Measurements from ENCODE around the gene URB2. TPM values are rescaled to one million over a fixed set of nuclear protein-coding genes. Genes with fewer than 3 reads are reported as not detected.

Gene URB2
- polyA plus RNA-seq, 4 donors = 7.2 to 8.2 (median 7.8) TPM

DNA sequence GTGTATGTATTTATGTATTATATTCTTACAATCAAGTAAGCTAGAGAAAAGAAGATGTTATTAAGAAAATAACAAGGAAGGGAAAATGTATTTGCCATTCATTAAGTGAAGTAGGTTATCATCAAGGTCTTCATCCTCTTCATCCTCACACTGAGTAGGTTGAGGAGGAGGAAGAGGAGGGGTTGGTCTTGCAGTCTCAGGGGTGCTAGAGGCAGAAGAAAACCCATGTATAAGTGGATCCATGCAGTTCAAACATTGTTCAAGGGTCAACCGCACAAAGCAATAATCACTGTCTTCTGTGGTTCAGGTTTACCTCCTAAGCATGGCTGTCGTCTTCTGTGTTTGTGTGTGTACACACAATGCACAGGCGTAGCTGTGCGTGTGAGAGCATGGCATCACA, 16.9 kb downstream of the URB2 start:
- no peak for DNase-seq (ENCODE audit: low read depth in 4 of 4, low spot score in 2 of 4)

GRCh38 chr1:229643996-229644745, 18.1 kb downstream of the URB2 start:
- no peak for DNase-seq (ENCODE audit: low read depth in 4 of 4, low spot score in 2 of 4)

GRCh38 chr1:229645324-229645993, 19.4 kb downstream of the URB2 start:
- no peak for DNase-seq (ENCODE audit: low read depth in 4 of 4, low spot score in 2 of 4)

DNA sequence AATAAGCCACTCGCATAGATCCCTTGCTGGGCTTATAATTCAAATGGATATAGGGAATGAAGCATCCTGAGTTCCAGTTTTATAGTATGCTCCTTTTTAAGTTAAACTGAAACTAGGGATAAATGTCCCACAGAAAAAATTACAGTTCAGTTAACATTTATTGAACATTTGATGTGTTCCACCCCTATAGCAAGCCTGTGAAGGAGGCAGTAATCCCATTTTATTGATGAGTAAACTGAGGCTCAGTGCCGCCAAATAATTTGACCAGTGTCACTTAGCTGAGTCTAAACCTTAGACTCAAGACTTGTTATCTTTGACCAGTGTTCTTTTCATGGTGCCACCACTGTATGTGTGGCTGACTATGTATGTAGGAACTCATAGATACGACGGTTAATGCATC, 22.4 kb downstream of the URB2 start:
- DNase-seq (ENCODE audit: low read depth in 4 of 4, low spot score in 2 of 4) = no peak

DNA sequence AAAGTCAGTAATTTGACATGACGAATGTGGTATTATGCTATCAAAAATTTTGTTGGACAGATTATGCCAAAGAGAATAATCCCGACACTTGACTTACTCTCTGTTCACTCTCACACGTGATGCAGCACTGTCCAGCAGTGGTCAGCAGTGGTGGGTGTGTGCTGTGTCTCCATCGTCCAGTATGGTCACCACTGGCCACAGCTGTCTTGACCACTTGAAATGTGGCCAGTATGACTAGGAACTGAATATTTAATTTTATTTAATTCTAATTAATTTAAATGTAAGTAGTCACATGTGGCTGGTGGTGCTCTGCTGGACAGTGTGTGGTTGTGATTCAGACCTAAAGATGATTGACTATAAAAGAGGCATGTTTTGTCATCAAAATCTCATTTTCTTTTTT, 24.0 kb downstream of the URB2 start:
- DNase-seq (ENCODE audit: low read depth in 4 of 4, low spot score in 2 of 4) = no peak

- no peak for DNase-seq (ENCODE audit: low read depth in 4 of 4, low spot score in 2 of 4)
Measured at GRCh38 chr1:229651546-229651945, 25.5 kb downstream of the URB2 start.

GRCh38 chr1:229653420-229653819, 27.4 kb downstream of the URB2 start:
- no peak for DNase-seq (ENCODE audit: low read depth in 4 of 4, low spot score in 2 of 4)

DNA sequence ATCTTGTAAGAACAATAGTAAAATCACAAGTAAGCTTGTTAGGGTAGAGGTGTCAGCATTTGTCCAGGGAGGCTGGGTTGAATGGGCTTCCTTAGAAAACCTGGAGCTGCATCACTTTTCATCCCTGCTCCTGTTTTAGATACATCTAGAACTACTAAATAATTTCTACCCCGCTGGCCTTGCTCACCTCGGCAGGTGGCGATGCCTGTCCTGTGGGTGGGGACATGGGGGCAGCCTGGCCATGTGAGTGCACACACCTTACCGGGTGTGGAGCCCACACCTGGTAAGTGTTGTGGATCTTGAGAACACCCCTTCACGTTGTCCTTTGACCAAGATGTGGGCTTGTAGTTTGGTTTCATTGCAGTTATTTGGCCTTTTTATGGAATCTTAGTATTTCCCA, 29.7 kb downstream of the URB2 start:
- no peak for DNase-seq (ENCODE audit: low read depth in 4 of 4, low spot score in 2 of 4)

DNA sequence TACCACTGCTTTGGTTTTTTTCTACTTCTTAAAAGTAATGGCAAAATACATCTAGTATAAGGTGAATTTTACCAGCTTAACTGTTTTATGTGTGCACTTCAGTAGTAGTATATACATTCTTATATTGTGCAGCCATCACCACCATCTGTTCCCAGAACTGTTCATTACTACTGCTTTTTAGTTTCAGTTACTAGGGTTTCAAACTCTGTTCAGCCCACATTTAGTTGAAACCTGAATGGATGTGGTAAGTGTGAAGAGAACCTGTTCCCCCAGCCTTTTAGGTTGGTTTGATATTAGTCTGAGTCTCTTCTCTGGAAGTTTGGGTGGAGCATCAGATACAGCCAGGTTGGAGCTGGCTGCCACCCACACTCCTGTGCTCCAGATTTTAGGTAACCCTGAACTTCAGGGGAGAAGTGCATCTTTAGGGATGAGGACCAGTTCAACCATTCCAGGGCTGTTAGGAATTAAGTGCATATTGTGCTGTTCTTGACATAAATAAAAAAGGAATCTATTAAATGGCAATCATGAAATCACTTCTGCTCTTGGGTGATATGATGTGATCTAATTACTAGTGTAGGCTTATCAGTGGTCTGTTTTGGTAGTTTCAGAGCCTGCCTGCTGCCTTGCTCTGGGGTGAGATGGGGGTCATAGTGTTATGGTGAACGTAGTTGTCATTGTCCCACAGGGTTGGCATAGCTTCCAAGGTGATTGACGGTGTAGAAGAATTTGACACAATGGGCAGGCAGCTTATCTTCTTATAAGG, 32.1 kb downstream of the URB2 start:
- no peak for DNase-seq (ENCODE audit: low read depth in 4 of 4, low spot score in 2 of 4)

DNA sequence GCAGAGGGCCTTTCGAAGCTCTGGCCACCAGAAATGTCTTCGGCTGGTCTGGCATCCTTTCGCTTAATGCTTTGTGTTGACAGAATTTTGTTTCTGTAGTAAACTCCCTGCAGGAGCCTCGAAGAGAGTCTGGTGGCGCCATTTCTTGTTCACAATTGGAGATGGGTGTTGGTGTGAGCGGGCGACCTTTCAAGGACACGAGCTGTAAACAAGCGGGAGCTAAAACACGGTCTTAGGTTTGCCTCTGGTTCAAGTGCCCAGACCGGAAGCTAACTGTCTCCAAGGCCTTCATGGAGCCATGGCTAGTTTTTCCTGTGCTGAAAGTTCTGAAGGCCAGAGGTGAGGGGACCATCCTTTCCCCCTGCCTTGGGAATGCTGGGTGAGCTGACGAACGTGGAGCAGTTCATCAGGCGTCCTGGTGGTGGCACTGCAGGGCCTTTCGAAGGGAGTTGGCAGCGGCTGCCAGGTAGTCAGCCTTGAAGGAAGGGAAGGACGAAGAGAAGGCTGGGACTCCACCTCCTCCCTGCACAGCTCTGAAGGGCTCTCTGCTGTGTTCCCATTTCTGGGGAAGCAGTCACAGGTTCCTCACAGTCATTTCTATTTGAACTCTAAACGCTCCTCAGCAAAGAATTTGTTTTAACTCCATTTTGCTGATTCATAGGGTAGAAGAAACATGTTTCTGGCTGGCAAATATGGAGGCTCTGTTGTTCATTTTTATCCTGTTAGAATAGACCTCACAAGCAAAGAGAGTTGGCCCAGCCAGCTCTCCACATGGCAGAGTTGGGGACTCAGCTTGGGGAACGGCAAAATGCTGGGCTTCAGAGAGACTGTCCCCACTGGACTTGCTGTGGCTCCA, 35.2 kb downstream of the URB2 start:
- DNase-seq (ENCODE audit: low read depth in 4 of 4, low spot score in 2 of 4) = peak; percentile 17 to 55 (median 34)

DNA sequence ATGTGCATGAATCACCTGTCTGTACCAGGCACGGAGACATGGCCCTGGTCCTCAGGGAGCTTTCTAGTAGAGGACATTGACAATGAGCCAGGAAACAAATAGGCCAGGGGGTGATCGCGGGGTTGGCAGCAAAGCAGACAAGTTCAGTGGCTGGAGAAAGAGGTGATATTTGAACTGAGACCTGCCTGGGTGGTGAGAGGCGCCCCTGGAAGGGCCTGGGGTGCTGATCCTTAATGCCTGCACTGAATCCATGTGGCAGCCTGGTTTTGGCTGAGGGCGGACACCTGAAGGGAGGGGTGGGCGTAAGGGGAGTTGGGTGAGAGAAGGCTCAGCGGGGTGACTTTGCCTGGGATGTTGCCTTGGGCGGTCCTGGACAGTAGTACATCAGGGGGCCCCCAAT, 35.9 kb downstream of the URB2 start:
- no peak for DNase-seq (ENCODE audit: low read depth in 4 of 4, low spot score in 2 of 4)

GRCh38 chr1:229664133-229664689, 38.2 kb downstream of the URB2 start:
- DNase-seq (ENCODE audit: low read depth in 4 of 4, low spot score in 2 of 4) = no peak

- DNase-seq (ENCODE audit: low read depth in 4 of 4, low spot score in 2 of 4) = no peak
Measured at GRCh38 chr1:229665912-229666558, 40.0 kb downstream of the URB2 start.

- no peak for DNase-seq (ENCODE audit: low read depth in 4 of 4, low spot score in 2 of 4)
Measured at GRCh38 chr1:229666585-229666984, 40.5 kb downstream of the URB2 start.

GRCh38 chr1:229669333-229669732, 43.3 kb downstream of the URB2 start:
- DNase-seq (ENCODE audit: low read depth in 4 of 4, low spot score in 2 of 4) = no peak

GRCh38 chr1:229671310-229671709, 45.3 kb downstream of the URB2 start:
- DNase-seq (ENCODE audit: low read depth in 4 of 4, low spot score in 2 of 4) = no peak

DNA sequence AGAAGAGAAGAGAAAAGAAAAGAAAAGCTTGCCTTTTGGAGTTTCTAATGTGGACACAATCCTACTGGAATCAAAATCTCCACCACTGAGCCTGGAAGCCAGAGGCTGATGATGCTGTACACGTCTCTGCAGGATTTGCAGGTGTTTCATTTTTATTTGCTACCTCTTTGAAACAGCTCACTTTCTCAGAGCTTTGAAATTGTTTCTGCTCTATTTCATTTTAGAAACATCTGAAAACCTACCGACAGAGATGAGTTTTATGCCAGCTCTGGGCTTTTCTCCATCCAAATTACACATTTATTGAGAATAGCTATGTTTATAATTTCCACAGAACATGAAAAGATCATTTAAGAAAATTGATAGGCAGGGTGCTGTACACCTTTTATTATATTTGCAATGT, 46.2 kb downstream of the URB2 start:
- DNase-seq (ENCODE audit: low read depth in 4 of 4, low spot score in 2 of 4) = no peak

DNA sequence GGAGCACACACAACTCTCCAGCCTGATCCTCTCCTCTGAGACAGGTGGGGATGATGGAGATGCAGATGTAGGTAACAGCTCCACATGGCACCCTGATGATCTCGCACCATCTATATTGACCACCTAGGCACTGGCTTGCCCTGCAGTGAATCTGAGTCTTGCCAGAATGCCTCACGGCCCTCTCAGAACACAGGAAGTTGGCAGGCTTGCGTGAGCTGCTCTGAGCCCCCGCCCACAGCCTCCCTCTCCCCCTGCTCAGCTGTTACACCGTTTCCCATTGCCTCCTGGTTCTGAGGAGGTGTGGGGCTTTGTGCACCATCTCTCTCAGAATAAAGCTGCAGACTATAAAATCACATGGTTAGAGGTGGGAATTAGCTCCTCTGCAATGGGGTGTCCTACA, 48.0 kb downstream of the URB2 start:
- no peak for DNase-seq (ENCODE audit: low read depth in 4 of 4, low spot score in 2 of 4)

DNA sequence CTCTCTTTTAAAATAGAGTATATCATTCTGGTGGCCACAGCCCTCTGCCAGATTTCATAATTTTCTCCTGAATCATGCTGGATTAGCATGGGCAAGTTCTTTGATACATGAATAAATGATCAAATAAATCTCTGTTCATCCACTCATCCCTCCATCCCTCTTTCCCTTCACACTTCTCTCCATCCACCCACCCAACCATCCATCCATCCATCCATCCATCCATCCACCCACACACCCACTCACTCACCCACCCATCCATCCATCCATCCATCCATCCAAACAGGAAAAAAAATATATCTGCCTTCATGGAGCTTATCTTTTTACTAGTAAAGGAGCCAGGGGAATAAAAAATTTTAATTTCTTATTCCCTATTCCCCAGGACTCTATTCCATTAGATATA, 49.3 kb downstream of the URB2 start:
- DNase-seq (ENCODE audit: low read depth in 4 of 4, low spot score in 2 of 4) = no peak

DNA sequence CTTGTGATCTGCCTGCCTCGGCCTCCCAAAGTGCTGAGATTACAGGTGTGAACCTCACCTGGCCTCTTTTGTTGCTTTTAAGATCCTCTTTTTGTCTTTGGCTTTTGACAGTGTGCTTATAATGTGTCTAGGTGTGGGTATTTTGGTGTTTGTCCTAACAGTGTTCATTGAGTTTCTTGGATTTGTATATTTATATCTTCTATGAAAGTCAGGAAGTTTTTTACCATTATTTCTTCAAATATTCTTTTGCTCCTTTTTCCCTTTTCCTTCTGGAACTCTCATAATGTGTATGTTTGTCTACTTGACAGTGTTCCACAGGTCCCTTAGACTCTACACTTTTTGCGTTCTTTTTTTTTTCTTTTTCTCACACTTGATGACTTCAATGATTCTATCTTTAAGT, 59.1 kb downstream of the URB2 start:
- DNase-seq (ENCODE audit: low read depth in 4 of 4, low spot score in 2 of 4) = no peak

Measured in left renal cortex interstitium (tissue), 4 donors.